Endometrial microvascular endothelial cells (primary cell): ENCODE results near the gene HAPSTR1. TPM values are rescaled to one million over a fixed set of nuclear protein-coding genes. Genes with fewer than 3 reads are reported as not detected.
"Not testable (repeated sequence)": the region's sequence is repeated elsewhere in the genome, so short reads cannot be mapped to it uniquely, and the experiment has no call there.

Experiments used
- in situ Hi-C: cut with HindIII; loops from 2 replicates; pipeline ENCODE4 v1.10.0; 2017; ENCODE audit warnings: low sequenced_read_pairs, low pct_unique_long_range_greater_than_20kb; ENCODE audit errors: inconsistent ontology term
- total RNA-seq: library from RNA; depleted of rRNA; stranded (reverse); fragments of >200 nt; gene quantifications from one replicate; pipeline ENCODE4 v1.2.3, GENCODE V29; 2015; ENCODE audit errors: inconsistent ontology term

The HAPSTR1 gene
- 56.7 TPM for total RNA-seq

DNA sequence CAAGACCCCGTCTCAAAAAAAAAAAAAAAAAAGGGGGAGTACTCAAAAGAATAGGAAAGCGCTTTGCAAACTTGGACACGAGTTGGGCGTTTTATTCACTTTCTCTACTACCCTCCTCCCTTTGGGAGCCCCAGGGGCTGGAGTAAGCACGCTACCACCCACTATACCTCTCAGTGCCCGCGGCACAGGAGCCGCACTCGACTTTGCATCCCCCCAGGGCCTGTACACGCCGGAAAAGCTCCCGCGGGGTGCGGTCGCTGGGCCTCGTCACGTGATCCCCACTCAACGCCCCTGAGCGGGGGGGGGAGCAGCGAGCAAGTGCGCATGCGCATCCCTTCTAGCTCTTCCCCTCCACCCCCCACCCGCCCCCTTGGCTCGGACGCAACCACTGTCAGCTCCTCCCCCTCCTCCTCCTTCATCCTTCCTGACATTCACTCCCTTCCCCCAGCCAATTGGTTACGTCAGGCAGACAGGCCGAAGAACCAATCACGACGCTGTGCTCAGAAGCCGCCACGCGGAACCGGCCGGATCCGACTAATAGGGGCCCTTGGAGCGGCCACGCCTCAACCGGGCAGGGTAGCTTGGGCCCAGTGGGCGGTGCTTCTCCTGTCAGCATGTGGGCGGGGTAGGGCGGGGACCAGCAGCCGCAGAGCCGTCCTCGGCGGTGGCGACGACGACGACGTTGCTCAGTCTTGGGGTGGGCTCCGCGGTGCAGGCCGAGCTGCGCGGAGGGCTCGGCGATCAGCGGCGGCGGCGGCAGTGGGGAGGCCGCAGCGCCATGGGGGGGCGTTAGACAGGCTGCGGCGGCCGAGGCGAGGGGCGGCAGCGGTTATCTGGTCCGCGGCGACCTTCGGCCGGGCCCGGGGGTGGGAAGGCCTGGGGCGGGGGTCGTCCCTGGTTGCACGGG, at the start of gene HAPSTR1:
TSS of gene HAPSTR1 (plus strand) at position 685 of the 907 bp plus-strand sequence. CDS start 401 bp downstream, outside the sequence.
- in situ Hi-C loops, result no loop called here

- in situ Hi-C loops, result no loop called here
These were observed 48.9 kb upstream of the HAPSTR1 start for GRCh38 chr16:9042533-9042932.

- in situ Hi-C loops, result no loop called here
These were observed 48.3 kb upstream of the HAPSTR1 start for GRCh38 chr16:9042964-9043680.

- in situ Hi-C loops, result not testable (repeated sequence)
These were observed 45.9 kb upstream of the HAPSTR1 start for GRCh38 chr16:9045562-9045961.

- in situ Hi-C loops, result no loop called here
These were observed 44.8 kb upstream of the HAPSTR1 start for GRCh38 chr16:9046667-9047055.

GRCh38 chr16:9047689-9048301, 43.6 kb upstream of the HAPSTR1 start:
- in situ Hi-C loops, result no loop called here

- in situ Hi-C loops, result no loop called here
These were observed 43.1 kb upstream of the HAPSTR1 start for GRCh38 chr16:9048302-9048700.

DNA sequence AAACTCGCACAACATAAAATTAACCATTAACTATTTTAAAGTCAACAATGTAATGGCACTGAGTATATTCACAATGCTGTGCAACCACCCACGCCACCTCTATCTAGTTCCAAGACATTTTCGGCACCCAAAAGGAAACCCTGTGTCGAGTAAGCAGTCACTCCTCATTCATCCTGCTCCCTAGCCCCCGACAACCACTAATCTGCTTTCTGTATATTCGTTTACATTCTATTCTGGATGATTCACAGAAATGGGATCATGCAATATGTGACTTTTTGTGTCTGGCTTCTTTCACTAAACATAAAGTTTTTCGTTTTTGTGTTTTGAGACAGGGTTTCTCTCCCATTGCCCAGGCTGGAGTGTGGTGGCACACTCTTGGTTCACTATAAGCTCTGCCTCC, 42.2 kb upstream of the HAPSTR1 start:
- in situ Hi-C loops, result no loop called here

DNA sequence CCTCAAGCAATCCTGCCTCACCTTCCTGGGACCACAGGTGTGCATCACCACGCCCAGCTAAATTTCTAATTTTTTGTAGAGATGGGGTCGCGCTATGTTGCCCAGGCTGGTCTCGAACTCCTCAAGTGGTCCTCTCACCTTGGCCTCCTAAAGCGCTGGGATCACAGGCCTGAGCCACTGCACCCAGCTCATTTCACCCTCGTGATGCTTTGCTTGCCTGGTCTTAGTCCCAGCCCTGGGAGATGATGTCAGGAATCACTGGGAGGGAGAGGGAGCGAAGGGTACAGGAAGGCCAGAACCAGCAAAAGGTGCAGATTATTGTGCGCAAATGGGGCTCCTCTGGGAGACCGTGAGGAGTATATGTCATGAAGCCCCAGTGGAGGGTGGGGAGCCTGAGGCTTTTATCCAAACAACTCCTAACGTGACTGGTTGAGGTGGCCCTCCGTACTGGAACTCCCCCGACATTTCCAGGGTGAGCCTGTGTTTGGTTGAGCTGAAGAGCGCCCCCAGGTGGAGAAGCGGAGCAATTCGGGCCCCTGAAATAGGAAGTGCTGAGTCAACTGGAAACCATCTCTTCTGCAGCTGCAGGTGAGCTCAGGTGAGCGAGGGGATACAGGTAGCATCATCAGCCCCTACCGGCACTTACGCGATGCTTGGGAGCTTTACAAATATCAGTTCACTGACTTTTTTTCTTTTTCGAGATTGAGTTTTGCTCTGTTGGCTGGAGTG, 41.2 kb upstream of the HAPSTR1 start:
- in situ Hi-C loops, result no loop called here

GRCh38 chr16:9053006-9053601, 38.3 kb upstream of the HAPSTR1 start:
- in situ Hi-C loops, result no loop called here

DNA sequence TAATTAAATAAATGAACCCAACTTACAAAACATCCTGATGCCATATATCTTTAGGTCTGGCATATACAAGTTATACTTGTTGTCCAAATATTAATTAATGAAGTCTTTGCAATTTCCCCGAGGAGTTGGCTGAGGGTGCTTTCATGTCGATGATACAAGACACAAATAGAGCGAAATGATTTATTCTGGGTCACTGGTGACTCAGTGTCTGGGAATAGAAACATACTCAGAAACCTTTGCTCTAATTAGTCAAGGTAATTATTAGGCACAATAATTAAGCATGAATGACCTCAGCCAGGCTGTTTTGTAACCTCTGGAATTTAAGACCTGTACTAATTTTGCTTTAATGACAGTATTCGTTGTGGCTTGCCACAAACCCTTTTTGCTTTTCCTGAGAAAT, 37.0 kb upstream of the HAPSTR1 start:
- in situ Hi-C loops, result no loop called here

DNA sequence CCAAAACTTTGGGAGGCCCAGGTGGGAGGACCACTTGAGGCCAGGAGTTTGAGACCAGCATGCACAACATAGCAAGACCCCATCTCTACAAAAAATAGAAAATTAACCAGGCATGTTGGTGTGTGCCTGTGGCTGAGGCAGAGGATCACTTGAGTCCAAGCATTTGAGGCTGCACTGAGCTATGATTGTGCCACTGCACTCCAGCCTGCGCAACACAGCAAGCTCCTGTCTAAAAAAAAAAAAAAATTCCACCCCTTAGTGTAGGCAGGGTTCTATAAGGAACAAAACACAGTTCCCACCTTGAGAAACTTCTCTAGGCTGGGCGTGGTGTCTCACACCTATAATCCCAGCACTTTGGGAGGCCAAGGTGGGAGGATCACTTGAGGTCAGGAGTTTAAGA, 36.3 kb upstream of the HAPSTR1 start:
- in situ Hi-C loops, result no loop called here

- in situ Hi-C loops, result no loop called here
These were observed 35.8 kb upstream of the HAPSTR1 start for GRCh38 chr16:9055661-9056060.

DNA sequence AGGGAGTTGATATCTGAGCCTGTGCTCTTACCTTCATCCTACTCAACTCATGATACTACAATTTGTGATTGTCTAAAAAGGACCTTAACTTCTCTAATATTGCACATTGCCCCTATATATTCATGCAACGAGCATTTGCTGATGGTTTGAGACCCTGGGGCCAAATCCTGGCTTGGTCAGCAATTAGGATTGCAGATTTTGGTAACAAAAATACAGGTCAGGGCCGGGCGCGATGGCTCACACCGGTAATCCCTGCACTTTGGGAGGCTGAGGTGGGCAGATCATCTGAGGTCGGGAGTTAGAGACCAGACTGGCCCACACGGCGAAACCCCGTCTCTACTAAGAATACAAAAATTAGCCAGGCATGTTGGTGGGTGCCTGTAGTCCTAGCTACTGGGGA, 35.4 kb upstream of the HAPSTR1 start:
- in situ Hi-C loops, result no loop called here

GRCh38 chr16:9058211-9058610, 33.2 kb upstream of the HAPSTR1 start:
- in situ Hi-C loops, result no loop called here

DNA sequence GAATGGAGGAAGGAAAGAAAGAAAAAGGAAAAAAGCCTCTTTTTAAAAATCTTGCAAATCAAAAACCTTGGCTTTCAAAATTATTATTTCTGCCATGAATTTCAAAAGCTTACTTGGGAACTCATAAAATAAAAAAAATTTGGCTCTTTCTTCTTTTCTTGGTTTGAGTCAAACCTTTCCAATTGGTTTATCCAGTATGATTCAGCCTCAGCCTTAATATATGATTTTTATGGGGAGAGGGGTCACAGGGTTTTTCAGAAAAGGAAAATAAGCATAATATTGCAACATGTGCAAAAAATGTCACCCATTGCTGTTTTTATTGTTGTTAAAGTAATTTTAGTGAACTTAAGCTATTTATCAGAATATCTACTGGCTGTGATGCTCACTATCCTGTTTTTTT, 31.2 kb upstream of the HAPSTR1 start:
- in situ Hi-C loops, result no loop called here

GRCh38 chr16:9061358-9061813, 30.1 kb upstream of the HAPSTR1 start:
- in situ Hi-C loops, result no loop called here

- in situ Hi-C loops, result no loop called here
These were observed 29.1 kb upstream of the HAPSTR1 start for GRCh38 chr16:9062301-9062700.

- in situ Hi-C loops, result no loop called here
These were observed 26.4 kb upstream of the HAPSTR1 start for GRCh38 chr16:9065077-9065476.
